Coronary artery (tissue), 2 donors: ENCODE data around the gene RBM33.

ENCODE experiments used
- DNase-seq: peaks from one replicate; pipeline ENCODE4 v3.0.0-alpha.2; 2017; ENCODE audit warnings: low spot score
- H3K27ac ChIP-seq, 2 donors: fragments of 200-600 bp; sonication (generic); one replicate each; pipeline ENCODE4 v1.5.1; 2016 to 2019
- H3K4me3 ChIP-seq: fragments of 200-600 bp; sonication (generic); 2 replicates; pipeline ENCODE4 v1.5.1; 2016; ENCODE audit warnings: mild to moderate bottlenecking, moderate library complexity
- TF ChIP-seq, protein P1 (sequence below): fragments of 200-600 bp; sonication (generic); IDR thresholded peaks from one replicate; pipeline ENCODE4 v1.5.1; 2019; ENCODE audit warnings: antibody characterized with exemption

The RBM33 gene

GRCh38 chr7:155765458-155765857, 121.0 kb downstream of the RBM33 start:
- DNase-seq, result no peak
- Histone ChIP-seq H3K4me3 (no peak overlapping the region), H3K27ac (no peak overlapping the region)
- TF ChIP-seq, protein P1, sequence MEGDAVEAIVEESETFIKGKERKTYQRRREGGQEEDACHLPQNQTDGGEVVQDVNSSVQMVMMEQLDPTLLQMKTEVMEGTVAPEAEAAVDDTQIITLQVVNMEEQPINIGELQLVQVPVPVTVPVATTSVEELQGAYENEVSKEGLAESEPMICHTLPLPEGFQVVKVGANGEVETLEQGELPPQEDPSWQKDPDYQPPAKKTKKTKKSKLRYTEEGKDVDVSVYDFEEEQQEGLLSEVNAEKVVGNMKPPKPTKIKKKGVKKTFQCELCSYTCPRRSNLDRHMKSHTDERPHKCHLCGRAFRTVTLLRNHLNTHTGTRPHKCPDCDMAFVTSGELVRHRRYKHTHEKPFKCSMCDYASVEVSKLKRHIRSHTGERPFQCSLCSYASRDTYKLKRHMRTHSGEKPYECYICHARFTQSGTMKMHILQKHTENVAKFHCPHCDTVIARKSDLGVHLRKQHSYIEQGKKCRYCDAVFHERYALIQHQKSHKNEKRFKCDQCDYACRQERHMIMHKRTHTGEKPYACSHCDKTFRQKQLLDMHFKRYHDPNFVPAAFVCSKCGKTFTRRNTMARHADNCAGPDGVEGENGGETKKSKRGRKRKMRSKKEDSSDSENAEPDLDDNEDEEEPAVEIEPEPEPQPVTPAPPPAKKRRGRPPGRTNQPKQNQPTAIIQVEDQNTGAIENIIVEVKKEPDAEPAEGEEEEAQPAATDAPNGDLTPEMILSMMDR, result no peak

GRCh38 chr7:155766386-155766785, 121.9 kb downstream of the RBM33 start:
- TF ChIP-seq, protein P1, result no peak
- DNase-seq, result no peak
- Histone ChIP-seq H3K27ac (no peak overlapping the region), H3K4me3 (no peak overlapping the region)

DNA sequence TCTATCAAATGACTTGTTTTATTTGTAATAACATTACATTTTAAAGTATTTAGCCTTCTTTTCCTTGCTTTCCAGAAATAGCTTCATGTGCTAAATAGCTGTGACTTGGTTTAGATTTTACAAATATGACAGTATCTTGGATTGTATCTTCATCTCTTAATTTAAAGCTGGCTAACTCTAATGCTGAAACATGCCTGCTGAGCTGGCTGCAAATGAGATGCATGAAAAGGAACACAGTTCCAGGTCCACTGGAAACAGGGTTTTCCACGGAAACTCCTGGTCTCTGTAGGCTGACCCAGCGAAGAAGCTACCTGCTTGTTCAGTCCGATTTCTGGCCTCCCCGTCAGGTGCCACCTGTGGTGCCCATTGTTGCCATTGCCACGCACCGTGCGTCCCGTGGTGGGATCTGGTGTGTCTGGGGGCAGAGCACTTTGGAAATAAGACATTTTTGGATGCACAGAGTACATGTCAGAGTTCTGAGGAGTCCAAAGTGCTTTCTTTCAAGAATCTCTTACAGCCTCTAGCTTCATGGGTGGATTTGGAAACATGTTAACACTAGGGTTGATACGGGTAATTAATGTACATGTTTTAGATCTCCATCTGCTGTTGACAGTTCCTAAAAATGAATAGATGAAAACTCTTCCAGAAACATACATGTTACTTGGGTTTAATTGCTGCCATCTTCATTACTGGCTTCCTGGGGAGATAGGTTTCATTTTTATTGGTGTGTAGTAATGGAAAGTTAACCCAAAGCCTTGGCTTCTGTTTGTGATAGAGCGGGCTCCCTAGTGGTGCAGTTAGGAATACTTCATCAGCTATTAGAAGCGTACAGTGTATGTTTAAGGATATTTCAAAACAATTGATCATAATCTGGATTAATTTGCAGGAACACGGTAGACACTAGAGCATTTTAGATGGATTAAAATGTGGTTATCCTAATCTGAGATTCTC, 122.8 kb downstream of the RBM33 start:
- no peak overlapping the region for H3K27ac ChIP-seq
- no peak overlapping the region for H3K4me3 ChIP-seq
- DNase-seq, result no peak
- TF ChIP-seq, protein P1, result no peak

DNA sequence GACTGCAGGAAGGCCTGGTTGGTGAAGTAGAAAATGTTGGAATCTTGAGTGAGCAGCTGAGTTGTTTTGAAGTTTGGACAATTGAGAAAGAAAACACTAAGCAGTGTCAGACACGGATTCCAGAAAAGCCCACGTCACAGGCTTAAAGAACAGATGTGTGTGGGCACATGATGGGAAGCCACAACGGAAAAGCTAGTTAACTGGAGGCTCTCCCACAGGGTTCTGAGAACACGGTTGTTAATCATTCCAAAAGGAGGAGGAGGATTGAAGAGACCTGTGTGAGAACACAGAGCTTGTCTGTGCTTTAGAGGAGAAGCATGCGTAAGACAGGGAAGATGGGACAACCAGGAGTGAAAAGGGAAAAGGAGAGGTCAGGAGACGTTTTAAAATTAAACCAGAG, 125.2 kb downstream of the RBM33 start:
- TF ChIP-seq, protein P1, result no peak
- no peak for DNase-seq
- Histone ChIP-seq H3K4me3 (no peak overlapping the region), H3K27ac (no peak overlapping the region)

- Histone ChIP-seq H3K27ac (no peak overlapping the region), H3K4me3 (no peak overlapping the region)
- no peak for DNase-seq
- TF ChIP-seq, protein P1, result no peak
Observed at GRCh38 chr7:155770241-155770640, 125.8 kb downstream of the RBM33 start.

DNA sequence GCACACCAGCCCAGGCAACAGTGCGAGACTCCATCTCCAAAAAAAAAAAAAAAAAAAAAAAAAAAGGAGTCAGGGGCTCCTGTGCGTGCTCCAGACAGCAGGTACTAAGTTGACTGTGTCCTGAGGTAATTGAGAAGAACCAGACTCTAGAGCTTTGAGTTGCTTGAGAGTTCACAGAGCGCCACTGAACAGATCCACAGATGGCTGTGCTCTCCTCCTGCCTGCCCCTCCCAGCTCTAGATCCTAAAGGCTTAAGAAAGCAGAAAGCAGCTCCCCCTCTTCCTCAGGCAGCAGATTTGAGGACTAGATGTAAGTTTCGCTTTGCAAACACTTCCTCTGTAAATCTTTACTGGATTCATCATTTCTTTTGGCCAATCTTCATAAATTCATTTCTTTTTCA, 129.1 kb downstream of the RBM33 start:
- Histone ChIP-seq H3K27ac (no peak overlapping the region), H3K4me3 (no peak overlapping the region)
- DNase-seq, result no peak
- TF ChIP-seq, protein P1, result no peak

DNA sequence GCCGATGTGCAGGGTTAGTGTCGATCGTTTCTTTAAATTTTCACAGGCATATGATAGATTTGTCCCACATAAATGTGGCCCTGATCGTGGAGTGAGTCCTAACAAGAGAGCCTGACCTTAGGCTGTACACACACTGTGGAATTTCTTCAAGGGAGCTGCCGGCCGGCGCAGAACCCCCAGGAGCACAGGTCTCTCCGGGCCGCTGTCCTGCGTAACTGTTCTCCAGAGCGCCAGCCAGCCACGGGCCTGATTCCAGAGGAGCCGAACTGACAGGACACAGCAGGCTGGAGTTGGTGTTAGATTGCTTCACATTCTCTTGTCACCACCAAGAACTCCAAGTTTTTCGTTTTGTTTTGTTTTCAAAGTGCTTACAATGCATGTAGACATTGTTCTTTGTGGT, 130.5 kb downstream of the RBM33 start:
- no peak for DNase-seq
- TF ChIP-seq, protein P1, result no peak
- no peak overlapping the region for H3K4me3 ChIP-seq
- H3K27ac ChIP-seq, result no peak overlapping the region
